Measurements from ENCODE around the gene CRELD2.

The CRELD2 gene

GRCh38 chr22:49971232-49972162, 53.1 kb downstream of the CRELD2 start:
- peak overlapping the region; percentile 59 for H3K4me3 ChIP-seq (ENCODE audit: low read depth, low read length)
- TF ChIP-seq, protein P1, sequence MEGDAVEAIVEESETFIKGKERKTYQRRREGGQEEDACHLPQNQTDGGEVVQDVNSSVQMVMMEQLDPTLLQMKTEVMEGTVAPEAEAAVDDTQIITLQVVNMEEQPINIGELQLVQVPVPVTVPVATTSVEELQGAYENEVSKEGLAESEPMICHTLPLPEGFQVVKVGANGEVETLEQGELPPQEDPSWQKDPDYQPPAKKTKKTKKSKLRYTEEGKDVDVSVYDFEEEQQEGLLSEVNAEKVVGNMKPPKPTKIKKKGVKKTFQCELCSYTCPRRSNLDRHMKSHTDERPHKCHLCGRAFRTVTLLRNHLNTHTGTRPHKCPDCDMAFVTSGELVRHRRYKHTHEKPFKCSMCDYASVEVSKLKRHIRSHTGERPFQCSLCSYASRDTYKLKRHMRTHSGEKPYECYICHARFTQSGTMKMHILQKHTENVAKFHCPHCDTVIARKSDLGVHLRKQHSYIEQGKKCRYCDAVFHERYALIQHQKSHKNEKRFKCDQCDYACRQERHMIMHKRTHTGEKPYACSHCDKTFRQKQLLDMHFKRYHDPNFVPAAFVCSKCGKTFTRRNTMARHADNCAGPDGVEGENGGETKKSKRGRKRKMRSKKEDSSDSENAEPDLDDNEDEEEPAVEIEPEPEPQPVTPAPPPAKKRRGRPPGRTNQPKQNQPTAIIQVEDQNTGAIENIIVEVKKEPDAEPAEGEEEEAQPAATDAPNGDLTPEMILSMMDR (IDR thresholded peaks at IDR 0.05; ENCODE audit: borderline replicate concordance, insufficient read depth, low read depth, low read length) = no peak

DNA sequence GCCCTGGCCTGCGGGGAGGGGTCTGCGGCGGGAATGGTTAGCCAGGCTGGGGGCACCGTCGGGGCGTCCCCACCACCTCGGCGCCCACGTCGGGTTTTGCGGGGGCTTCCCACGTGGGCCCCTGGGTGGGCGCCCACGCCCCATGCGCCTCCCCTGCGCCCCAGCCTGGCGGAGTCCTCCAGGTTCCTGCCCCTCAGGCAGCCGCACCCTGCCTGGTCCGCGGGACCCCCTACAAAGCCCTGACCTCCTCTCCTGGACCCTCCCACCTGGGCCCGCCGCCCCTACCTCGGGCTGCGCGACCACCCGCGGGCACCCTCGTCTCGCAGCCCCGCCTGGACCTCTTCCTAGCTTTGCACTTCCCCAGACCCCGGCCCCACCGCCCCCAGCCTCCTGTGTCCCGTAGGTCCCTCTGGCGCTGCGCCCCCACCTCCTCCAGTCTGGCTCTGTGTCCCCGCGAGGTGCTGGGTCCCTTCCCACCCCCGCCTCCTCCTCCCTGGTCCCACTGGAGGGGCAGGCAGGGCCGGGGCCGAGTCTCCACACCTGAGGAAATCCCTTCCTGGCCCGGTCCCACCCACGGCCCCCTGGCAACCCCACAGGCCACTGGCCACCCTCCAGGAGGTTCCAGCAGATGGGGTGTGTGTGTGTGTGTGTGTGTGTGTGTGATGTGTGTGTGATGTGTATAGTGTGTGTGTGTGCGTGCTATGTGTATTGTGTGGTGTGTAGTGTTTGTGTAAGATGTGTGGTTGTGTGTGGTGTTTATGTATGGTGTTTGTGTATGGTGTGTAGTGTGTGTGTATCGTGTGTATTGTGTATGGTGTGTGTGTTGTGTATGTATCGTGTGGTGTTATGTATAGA, 54.0 kb downstream of the CRELD2 start:
- TF ChIP-seq, protein P1 (IDR thresholded peaks at IDR 0.05; ENCODE audit: borderline replicate concordance, insufficient read depth, low read depth, low read length) = no peak
- H3K4me3 ChIP-seq (ENCODE audit: low read depth, low read length) = peak overlapping the region; percentile 59

GRCh38 chr22:49973018-49973961, 54.9 kb downstream of the CRELD2 start:
- H3K4me3 ChIP-seq (ENCODE audit: low read depth, low read length) = no peak overlapping the region
- TF ChIP-seq, protein P1 (IDR thresholded peaks at IDR 0.05; ENCODE audit: borderline replicate concordance, insufficient read depth, low read depth, low read length) = no peak

DNA sequence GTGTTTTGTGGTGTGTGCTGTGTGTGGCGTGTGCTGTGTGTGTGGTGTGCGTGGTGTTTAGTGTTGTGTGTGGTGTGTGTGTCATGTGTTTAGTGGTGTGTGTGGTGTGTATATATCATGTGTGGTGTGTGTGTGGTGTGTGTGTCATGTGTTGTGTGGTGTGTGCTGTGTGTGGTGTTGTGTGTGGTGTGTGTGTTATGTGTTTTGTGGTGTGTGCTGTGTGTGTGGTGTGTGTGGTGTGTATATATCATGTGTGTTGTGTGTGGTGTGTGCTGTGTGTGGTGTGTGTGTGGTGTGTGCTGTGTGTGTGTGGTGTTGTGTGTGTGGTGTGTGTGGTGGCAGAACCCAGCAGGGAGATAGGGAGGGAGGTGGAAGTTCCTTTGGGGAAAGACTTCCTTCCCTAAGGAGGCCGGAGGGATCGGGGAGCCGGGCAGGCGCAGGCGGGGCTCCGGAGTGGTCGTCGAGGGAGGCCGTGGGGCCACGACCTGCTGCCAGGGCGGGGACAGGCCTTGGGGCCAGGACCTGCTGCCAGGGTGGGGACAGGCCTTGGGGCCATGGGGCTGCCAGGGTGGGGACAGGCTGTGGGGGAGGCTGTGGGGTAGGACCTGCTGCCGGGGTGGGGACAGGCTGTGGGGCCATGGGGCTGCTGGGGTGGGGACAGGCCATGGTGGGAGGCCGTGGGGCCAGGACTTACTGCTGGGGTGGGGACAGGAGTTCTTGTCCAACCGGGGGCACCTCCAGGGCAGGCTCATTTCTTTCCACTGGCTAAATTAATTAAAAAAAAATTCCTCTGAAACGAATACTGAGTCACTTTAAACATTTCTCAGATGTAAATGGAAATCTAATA, 57.3 kb downstream of the CRELD2 start:
- TF ChIP-seq, protein P1 (IDR thresholded peaks at IDR 0.05; ENCODE audit: borderline replicate concordance, insufficient read depth, low read depth, low read length) = no peak
- peak overlapping the region; percentile 29 for H3K4me3 ChIP-seq (ENCODE audit: low read depth, low read length)

GRCh38 chr22:49976439-49977175, 58.2 kb downstream of the CRELD2 start:
- H3K4me3 ChIP-seq (ENCODE audit: low read depth, low read length) = no peak overlapping the region
- TF ChIP-seq, protein P1 (IDR thresholded peaks at IDR 0.05; ENCODE audit: borderline replicate concordance, insufficient read depth, low read depth, low read length) = no peak

All from GM12875 (cell line).